Spinal cord (tissue), 10 donors: ENCODE measurements around the gene SLC38A5. TPM values are rescaled to one million over a fixed set of nuclear protein-coding genes. Genes with fewer than 3 reads are reported as not detected.

Experiments used
- DNase-seq, 6 donors: peaks; one replicate each; pipeline versions ENCODE4 v3.0.0 to v3.0.0-alpha.2; 2013 to 2015; ENCODE audit warnings: low spot score in 6 of 6, low read depth in 4 of 6
- H3K27ac ChIP-seq: one replicate; pipeline ENCODE4 v1.5.1; 2013; ENCODE audit warnings: low read depth, low read length, control low read depth
- H3K27me3 ChIP-seq: one replicate; pipeline ENCODE4 v1.6.1; 2013; ENCODE audit warnings: low read length; ENCODE audit not compliant: control insufficient read depth, insufficient read depth
- H3K36me3 ChIP-seq: one replicate; pipeline ENCODE4 v1.6.1; 2013; ENCODE audit warnings: low read length; ENCODE audit not compliant: control insufficient read depth, insufficient read depth
- H3K4me1 ChIP-seq: one replicate; pipeline ENCODE4 v1.6.1; 2013; ENCODE audit warnings: low read length; ENCODE audit not compliant: control insufficient read depth, insufficient read depth
- H3K4me3 ChIP-seq: one replicate; pipeline ENCODE4 v1.5.1; 2013; ENCODE audit warnings: low read depth, low read length, control low read depth
- H3K9me3 ChIP-seq: one replicate; pipeline ENCODE4 v1.6.1; 2013; ENCODE audit warnings: low read length; ENCODE audit not compliant: control insufficient read depth, insufficient read depth
- WGBS: methylation state at CpG from one replicate; pipeline ENCODE4 v1.1.5; 2013; ENCODE audit warnings: missing lambda C conversion rate; ENCODE audit not compliant: insufficient coverage; 5-methylcytosine and 5-hydroxymethylcytosine counted together
- polyA plus RNA-seq, 2 donors: library from polyadenylated mRNA; unstranded; fragments of 120-200 nt; gene quantifications; one replicate each; pipeline ENCODE4 v1.2.1, GENCODE V29; 2013; ENCODE audit not compliant: insufficient read length in 2 of 2
- total RNA-seq, 2 donors: library from RNA; depleted of rRNA in 1 of 2; stranded (reverse); fragments of 120-200 nt in 1 of 2; fragments of >200 nt in 1 of 2; gene quantifications; one replicate each; pipeline versions ENCODE4 v1.2.3 to v1.2.4, GENCODE V29; 2013 to 2014
- donor health status: healthy.

Gene SLC38A5
- total and polyA plus RNA-seq, 4 donors: 16.4 to 65.9 (median 53.7) TPM

DNA sequence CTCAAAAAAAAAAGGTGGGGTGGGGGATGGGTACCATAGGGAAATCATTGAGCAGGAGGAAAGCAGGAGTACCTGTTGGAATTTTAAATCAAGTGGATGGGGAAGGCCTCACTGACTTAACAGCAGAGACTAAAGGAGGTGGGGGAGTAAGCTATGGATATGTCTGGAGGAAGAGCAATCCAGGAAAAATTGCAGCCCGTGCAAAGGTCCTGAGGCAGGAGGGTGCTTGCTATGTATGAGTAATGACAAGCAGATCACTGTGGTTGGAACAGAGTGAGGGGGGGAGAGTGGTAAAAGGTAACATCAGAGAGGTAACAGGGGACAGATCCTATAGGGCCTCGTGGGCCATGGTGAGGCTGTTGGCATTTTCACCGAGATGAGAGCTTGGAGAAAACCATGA lies 10.1 kb upstream of the SLC38A5 start:
- H3K27me3 ChIP-seq: no peaks in the 10 kb centered on the region
- H3K27ac ChIP-seq: no peak overlapping the region
- no peaks in the 10 kb centered on the region for H3K9me3 ChIP-seq
- H3K36me3 ChIP-seq: peaks cover 23% of the 10 kb centered on the region
- WGBS: 76% methylated on average over 3 of the region's 3 CpGs
- no peak overlapping the region for H3K4me3 ChIP-seq
- no peak for DNase-seq
- no peaks in the 10 kb centered on the region for H3K4me1 ChIP-seq

DNA sequence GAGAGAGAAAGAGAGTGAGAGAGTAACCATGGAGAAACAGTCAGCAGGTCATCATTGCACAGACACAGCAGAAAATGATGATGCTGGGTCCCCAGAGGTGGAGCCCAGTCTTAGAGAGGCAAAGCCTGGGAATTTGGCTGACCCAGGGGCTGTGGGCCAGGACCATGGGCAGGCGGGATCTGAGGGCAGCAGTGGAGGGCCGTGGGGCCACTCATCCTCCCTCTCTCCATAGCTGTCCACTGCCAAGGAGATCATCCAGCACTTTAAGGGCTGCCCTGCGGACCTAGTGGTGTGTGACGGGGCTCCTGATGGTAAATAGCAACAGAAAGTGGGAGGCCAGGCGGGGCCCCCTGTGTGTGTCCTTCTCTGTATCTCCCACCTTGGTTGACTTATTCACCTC lies 8.7 kb upstream of the SLC38A5 start:
- Histone ChIP-seq H3K36me3 (peaks cover 23% of the 10 kb centered on the region), H3K27me3 (no peaks in the 10 kb centered on the region), H3K27ac (no peak overlapping the region), H3K9me3 (no peaks in the 10 kb centered on the region), H3K4me3 (no peak overlapping the region), H3K4me1 (peaks cover 1% of the 10 kb centered on the region)
- WGBS: 82% methylated on average over 5 of the region's 5 CpGs
- no peak for DNase-seq

DNA sequence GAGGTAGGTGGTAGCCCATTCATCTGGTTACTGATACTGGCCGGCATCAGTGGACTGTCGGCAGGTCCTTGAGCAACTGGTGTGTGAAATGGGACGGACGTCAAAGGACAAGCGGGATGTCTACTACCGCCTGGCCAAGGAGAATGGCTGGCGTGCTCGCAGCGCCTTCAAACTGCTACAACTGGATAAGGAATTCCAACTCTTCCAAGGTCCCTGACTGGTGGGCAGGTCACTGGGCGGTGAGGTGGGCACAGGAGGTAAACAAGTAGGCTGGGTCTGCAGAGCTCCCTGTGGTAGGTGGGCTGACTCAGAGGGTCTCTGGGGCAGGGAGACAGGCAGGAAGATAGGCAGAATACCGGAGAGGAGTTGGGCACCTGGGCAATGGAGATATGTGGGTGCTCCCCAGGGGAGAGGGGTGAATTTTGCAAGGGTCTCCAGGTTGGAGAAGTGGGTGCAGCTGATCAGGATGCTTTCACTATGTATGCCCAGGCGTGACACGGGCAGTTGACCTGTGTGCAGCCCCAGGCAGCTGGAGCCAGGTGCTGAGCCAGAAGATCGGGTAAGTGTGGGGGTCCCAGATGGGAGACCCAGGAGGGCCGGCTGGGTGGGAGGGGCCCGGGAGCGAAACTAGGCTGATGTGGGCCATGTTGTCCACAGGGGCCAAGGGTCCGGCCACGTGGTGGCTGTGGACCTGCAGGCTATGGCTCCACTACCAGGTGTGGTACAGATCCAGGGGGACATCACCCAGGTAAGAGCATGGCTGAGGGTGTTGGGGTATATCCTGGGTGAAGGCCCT lies 8.1 kb upstream of the SLC38A5 start:
- Histone ChIP-seq H3K4me3 (no peak overlapping the region), H3K4me1 (peaks cover 6% of the 10 kb centered on the region), H3K36me3 (peaks cover 23% of the 10 kb centered on the region), H3K27ac (no peak overlapping the region), H3K27me3 (no peaks in the 10 kb centered on the region), H3K9me3 (no peaks in the 10 kb centered on the region)
- WGBS: 86% methylated on average over 18 of the region's 19 CpGs
- DNase-seq: no peak

DNA sequence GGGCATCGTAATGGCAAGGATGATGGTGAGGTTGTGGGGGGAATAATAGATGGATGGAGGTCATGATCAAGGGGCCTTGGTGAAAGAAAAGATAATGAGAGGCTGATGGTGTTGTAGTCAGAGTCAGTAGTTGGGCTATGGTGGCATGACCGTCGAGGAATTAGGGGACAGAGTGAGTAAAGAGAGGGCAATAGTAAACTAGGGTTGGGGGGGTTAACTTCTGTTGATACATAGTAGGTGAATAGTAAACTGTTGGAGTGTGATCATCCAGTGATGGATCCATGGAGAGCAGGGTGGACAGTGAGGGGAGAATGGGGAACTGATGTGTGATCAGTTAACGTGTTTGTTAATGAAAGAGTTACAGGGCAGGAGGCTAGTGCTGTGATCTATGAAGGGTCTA lies 6.9 kb upstream of the SLC38A5 start:
- Histone ChIP-seq H3K9me3 (no peaks in the 10 kb centered on the region), H3K36me3 (peaks cover 16% of the 10 kb centered on the region), H3K4me1 (peaks cover 11% of the 10 kb centered on the region), H3K27me3 (no peaks in the 10 kb centered on the region), H3K27ac (no peak overlapping the region), H3K4me3 (peak overlapping the region; percentile 75)
- WGBS: 66% methylated on average over 4 of the region's 4 CpGs
- DNase-seq: no peak

DNA sequence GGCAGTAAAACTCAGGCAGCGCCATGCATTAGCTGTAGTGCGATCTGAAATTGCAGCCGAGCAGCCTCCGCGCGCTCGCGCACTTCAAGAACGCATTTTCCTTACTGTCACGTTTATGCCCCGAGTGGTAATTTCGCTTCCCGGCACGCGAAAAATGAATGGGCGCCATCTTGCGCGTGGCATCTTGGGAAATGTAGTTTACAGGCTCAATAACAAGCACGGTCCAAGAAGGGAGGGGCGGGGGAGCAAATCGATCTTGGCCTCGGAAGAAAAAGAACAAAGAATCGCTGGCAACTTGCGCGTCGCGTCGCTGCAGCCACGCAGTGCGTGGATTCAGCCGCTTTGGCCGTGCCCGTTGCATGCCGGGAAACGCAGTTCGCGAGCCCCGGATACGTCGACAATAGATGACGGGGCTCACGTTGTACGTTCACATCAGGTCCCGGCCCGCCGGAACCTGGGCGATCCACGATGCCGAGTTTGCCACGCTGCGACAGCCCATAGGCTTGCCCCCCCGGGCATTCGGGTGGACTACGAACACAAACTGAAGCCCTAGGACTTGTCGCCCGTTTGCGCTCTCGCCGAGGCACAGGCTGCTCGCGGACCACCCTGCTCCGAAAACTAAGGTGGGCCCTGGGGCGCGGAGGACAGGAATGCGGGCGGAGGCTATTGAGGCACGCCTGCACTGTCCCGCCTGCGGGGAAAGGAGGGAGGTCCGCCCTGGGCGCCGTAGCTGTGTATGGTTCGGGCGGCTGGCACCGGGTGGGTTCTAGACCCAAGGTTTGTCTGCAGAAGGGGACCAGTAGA lies 5.9 kb upstream of the SLC38A5 start, which contains the start of gene FTSJ1:
TSS of gene FTSJ1 (plus strand) at position 426 of the 804 bp plus-strand sequence. CDS start 1,849 bp downstream, outside the sequence.
- Histone ChIP-seq H3K36me3 (peaks cover 9% of the 10 kb centered on the region), H3K9me3 (no peaks in the 10 kb centered on the region), H3K27me3 (no peaks in the 10 kb centered on the region), H3K4me3 (peak within 1 kb of the TSS; percentile 75), H3K27ac (peak within 1 kb of the TSS; percentile 64), H3K4me1 (peaks cover 11% of the 10 kb centered on the region)
- peak; percentile 73 to 98 (median 82) for DNase-seq
- 24% methylated on average over 75 of the region's 75 CpGs for WGBS

DNA sequence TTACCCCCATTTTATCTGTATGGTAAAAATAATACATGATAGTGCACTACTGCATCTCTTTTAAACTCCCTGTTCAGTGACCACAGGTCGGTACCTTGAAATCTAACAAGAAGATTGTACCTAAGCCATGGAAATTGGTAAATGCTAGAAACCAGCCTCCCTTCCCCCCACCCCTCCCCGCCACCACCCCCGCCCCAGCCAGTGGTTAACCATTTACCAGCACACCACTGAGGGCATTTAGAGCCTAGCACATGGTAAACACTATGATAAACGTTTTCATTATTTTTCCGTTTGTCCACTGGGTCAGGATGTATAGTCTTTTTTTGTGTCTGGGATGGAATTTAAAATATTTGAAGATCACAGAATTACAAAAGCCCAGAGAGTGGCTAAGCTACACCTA lies 5.2 kb upstream of the SLC38A5 start:
- H3K4me1 ChIP-seq: peaks cover 11% of the 10 kb centered on the region
- DNase-seq: no peak
- peak overlapping the region; percentile 75 for H3K4me3 ChIP-seq
- H3K9me3 ChIP-seq: no peaks in the 10 kb centered on the region
- H3K27me3 ChIP-seq: no peaks in the 10 kb centered on the region
- H3K36me3 ChIP-seq: peaks cover 9% of the 10 kb centered on the region
- no peak overlapping the region for H3K27ac ChIP-seq
- no CpG with 5 or more reads among the region's 5 CpGs for WGBS

DNA sequence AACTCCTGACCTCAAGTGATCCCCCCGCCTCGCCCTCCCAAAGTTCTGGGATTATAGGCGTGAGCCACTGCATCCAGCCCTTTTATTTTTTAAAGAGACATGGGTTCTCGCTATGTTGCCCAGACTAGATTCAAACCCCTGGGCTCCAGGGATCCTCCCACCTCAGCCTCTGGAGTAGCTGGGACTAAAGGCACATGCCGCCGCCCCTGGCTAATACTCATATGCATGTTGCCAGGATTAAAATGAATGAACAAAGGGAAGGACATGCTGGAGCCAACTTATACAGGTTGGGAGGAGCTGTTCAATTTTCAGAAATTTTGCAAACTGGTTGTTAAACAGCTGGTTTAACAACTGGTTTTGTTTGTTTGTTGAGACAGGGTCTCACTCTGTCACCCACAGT lies 4.5 kb upstream of the SLC38A5 start:
- Histone ChIP-seq H3K27ac (no peak overlapping the region), H3K9me3 (no peaks in the 10 kb centered on the region), H3K4me3 (no peak overlapping the region)

DNA sequence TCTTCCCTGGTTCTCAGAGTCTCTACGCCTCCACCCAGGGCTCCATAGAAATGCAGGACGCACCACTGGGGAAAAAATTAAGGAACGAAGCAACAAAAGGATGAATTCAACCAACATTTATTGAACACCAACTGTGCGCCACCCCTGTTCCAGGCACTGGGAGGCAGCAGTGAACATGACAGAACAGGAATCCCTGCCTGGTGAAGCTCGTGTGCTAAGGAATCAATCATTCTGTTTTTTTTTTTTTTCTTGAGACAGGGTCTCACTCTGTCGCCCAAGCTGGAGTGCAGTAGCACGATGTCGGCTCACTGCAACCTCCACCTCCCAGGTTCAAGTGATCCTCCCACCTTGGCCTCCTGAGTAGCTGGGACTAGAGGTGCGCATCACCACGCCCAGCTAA lies 4.1 kb upstream of the SLC38A5 start:
- Histone ChIP-seq H3K27ac (no peak overlapping the region), H3K4me1 (peaks cover 11% of the 10 kb centered on the region), H3K9me3 (no peaks in the 10 kb centered on the region), H3K4me3 (no peak overlapping the region), H3K27me3 (no peaks in the 10 kb centered on the region), H3K36me3 (peaks cover 9% of the 10 kb centered on the region)
- DNase-seq: peak in 1 of 6 donors; percentile 20
- 48% methylated on average over 6 of the region's 10 CpGs for WGBS

More for the DNA sequence above, 4.5 kb upstream of the SLC38A5 start:
- 87% methylated on average over 6 of the region's 6 CpGs for WGBS
- Histone ChIP-seq H3K4me1 (peaks cover 11% of the 10 kb centered on the region), H3K36me3 (peaks cover 9% of the 10 kb centered on the region), H3K27me3 (no peaks in the 10 kb centered on the region)
- no peak for DNase-seq

DNA sequence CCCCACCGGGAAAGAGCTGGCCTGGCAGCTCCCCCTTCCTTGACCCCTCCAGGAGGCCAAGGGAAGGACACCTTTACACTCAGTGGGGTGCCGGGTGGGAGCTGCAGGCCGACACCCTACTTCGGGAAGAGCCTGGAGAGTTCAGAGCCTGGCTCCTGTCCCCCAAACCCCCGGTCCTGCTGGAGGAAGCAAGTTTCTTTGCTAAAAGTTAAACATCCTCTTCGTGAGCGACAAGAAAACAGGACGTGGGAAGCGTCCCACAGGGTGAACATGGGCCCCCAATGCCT lies 3.6 kb upstream of the SLC38A5 start:
- peaks cover 11% of the 10 kb centered on the region for H3K4me1 ChIP-seq
- no peak overlapping the region for H3K4me3 ChIP-seq
- H3K36me3 ChIP-seq: peaks cover 4% of the 10 kb centered on the region
- WGBS: 54% methylated on average over 9 of the region's 9 CpGs
- no peaks in the 10 kb centered on the region for H3K27me3 ChIP-seq
- DNase-seq: no peak
- no peak overlapping the region for H3K27ac ChIP-seq
- H3K9me3 ChIP-seq: no peaks in the 10 kb centered on the region
